ENCODE results near the gene PTH1R.

GRCh38 chr3:46914849-46915248 is 37.3 kb downstream of the PTH1R start:
- TF ChIP-seq POLR2A (IDR thresholded peaks at IDR 0.05; ENCODE audit: extremely low read depth, insufficient read length) (no peak), CTCF (IDR thresholded peaks at IDR 0.05; ENCODE audit: low read depth, low read length) (no peak), MAX (IDR thresholded peaks at IDR 0.05; ENCODE audit: low read depth, low read length) (no peak)

Data from NB4 (cell line).